Measurements from ENCODE around the gene SLC12A7.

DNA sequence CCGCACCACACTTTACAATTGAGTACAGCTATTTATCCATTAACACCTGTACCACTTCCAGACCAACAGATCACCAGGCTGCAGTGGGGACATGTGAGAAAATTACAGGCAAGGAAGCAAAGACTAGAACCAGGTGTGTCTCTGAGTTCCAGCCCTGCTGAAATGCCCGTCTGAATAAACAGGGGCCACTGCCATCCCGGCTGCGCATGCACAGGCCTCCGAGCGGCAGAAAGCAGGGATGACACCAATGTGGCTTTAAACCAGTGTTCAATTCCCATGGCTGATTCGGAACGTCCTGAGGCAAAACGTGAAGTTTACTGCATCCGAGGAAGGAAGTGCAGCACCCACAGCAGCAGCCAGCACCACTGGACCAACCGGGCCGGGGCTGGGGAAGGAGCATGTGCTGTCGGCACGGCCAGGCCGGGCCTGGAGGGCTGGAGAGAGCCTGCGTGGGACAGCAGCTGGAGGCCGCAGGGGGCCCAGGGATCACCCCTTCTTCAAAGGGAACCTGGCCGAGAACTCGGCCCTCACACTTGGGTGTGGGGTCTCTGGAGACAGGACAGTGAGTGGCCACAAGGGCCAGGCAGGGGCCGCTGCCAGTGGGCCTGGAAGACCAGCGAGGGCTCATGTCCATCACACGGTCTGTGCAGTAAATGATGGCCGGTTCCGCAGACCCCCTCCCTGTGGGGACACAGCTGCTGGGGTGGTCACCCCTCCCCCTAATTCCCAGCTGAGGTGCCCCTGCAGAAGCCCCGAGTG is 33.0 kb upstream of the SLC12A7 start:
- TF ChIP-seq, protein P1, sequence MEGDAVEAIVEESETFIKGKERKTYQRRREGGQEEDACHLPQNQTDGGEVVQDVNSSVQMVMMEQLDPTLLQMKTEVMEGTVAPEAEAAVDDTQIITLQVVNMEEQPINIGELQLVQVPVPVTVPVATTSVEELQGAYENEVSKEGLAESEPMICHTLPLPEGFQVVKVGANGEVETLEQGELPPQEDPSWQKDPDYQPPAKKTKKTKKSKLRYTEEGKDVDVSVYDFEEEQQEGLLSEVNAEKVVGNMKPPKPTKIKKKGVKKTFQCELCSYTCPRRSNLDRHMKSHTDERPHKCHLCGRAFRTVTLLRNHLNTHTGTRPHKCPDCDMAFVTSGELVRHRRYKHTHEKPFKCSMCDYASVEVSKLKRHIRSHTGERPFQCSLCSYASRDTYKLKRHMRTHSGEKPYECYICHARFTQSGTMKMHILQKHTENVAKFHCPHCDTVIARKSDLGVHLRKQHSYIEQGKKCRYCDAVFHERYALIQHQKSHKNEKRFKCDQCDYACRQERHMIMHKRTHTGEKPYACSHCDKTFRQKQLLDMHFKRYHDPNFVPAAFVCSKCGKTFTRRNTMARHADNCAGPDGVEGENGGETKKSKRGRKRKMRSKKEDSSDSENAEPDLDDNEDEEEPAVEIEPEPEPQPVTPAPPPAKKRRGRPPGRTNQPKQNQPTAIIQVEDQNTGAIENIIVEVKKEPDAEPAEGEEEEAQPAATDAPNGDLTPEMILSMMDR (conservative IDR thresholded peaks at IDR 0.05; ENCODE audit: low read length): no peak
- no peak for TF ChIP-seq EZH2phosphoT487 (IDR thresholded peaks at IDR 0.05; ENCODE audit: borderline replicate concordance, low read depth, low read length)
